ENCODE data around the gene RNF114.
"Not testable (repeated sequence)": the region's sequence is repeated elsewhere in the genome, so short reads cannot be mapped to it uniquely, and the experiment has no call there.

Gene RNF114

DNA sequence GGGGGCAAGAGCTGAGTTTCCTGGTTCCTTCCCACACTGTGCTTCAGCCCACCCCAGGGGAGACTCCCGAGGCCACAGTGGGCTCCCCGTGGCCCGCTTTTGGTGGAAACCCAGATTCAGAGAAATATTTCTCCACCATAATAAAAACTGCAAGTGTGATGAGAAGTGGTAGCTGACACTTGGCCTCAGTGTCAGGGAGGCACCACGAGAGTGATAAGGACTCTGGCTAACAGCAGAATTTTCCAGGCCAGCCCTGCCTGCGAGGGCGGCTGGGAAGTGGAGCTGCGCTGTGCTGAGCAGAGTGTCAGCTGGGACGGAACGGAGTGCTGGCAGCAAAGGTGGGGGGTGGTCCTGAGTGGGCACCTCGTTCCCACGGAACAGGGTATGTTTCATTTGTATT is 43.4 kb upstream of the RNF114 start:
- H3K4me3 ChIP-seq (ENCODE audit: low read depth, low read length) = no peak overlapping the region
- H3K36me3 ChIP-seq (replicated peaks) = no peaks in the 10 kb centered on the region
- no peak overlapping the region for H3K27ac ChIP-seq
- TF ChIP-seq, protein P1, sequence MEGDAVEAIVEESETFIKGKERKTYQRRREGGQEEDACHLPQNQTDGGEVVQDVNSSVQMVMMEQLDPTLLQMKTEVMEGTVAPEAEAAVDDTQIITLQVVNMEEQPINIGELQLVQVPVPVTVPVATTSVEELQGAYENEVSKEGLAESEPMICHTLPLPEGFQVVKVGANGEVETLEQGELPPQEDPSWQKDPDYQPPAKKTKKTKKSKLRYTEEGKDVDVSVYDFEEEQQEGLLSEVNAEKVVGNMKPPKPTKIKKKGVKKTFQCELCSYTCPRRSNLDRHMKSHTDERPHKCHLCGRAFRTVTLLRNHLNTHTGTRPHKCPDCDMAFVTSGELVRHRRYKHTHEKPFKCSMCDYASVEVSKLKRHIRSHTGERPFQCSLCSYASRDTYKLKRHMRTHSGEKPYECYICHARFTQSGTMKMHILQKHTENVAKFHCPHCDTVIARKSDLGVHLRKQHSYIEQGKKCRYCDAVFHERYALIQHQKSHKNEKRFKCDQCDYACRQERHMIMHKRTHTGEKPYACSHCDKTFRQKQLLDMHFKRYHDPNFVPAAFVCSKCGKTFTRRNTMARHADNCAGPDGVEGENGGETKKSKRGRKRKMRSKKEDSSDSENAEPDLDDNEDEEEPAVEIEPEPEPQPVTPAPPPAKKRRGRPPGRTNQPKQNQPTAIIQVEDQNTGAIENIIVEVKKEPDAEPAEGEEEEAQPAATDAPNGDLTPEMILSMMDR (IDR thresholded peaks at IDR 0.05; ENCODE audit: low read depth, low read length, missing control alignments) = no peak
- no peak for DNase-seq
- in situ Hi-C loops (cut with HindIII; ENCODE audit: low pct_ligation_motif_present, low sequenced_read_pairs) = no loop called here
- H3K27me3 ChIP-seq (replicated peaks) = no peaks in the 10 kb centered on the region

DNA sequence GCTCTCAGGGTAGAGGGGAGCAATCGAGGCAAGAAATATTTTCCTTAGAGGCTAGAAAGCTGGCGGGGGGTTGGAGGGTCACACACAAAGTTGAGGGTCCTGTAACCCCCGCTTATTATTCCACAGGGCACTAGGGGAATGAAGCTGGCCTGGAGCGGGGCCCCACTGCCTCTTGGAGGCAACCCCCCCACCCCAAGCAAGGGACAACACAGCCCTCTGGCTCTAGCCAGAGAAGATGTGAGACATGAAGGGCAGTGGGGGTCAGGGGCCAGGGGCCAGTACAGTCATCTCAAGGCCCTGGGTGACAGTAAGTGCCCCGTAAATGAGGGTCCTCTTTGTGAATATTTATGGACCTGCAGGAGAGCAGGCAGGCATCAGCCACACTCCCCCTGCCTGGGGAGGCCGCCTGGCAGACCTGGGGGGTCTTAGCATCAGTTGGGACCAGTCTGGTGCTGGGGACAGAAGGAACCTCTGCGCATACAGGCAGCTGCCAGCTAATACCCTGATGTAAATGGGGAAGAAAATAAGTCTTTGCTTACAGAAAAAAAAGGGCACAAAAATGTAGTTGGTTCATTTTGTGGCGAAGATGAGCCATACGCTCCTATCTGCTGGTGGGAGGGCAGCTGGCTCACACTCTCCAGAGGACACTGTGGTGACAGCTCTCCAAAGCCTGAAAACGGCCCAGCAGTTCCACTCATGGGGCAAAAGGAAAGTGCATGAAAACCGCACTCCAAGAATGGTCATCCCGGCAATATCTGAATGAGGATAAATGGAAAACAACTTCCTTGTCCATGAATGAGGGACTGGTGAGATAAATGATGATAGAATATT is 42.7 kb upstream of the RNF114 start:
- no peak overlapping the region for H3K4me3 ChIP-seq (ENCODE audit: low read depth, low read length)
- TF ChIP-seq, protein P1 (IDR thresholded peaks at IDR 0.05; ENCODE audit: low read depth, low read length, missing control alignments) = no peak
- no peak overlapping the region for H3K27ac ChIP-seq
- no peak for DNase-seq
- in situ Hi-C loops (cut with HindIII; ENCODE audit: low pct_ligation_motif_present, low sequenced_read_pairs) = no loop called here
- no peaks in the 10 kb centered on the region for H3K27me3 ChIP-seq (replicated peaks)
- H3K36me3 ChIP-seq (replicated peaks) = no peaks in the 10 kb centered on the region

DNA sequence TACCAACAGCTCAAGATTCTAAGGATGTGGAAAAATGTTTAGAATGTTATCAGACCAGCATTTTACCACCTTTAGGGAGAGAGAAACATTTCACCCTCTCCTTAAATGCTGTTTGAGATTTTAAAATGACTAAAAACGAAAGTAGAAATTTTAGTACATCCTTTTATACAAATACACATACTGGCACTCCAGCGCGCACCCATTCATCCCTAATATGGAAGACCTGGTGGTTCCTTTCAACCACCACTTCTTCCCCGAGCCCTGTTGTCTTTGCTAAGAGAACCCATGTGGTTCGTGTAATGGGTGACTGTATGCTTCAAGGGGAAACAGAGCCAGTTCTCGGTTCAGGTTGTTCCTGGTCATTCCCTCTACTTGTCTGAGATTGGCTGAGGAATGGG is 42.1 kb upstream of the RNF114 start:
- in situ Hi-C loops (cut with HindIII; ENCODE audit: low pct_ligation_motif_present, low sequenced_read_pairs) = no loop called here
- Histone ChIP-seq H3K4me3 (ENCODE audit: low read depth, low read length) (no peak overlapping the region), H3K36me3 (replicated peaks) (no peaks in the 10 kb centered on the region), H3K27me3 (replicated peaks) (no peaks in the 10 kb centered on the region), H3K27ac (no peak overlapping the region)
- TF ChIP-seq, protein P1 (IDR thresholded peaks at IDR 0.05; ENCODE audit: low read depth, low read length, missing control alignments) = no peak
- DNase-seq = no peak

DNA sequence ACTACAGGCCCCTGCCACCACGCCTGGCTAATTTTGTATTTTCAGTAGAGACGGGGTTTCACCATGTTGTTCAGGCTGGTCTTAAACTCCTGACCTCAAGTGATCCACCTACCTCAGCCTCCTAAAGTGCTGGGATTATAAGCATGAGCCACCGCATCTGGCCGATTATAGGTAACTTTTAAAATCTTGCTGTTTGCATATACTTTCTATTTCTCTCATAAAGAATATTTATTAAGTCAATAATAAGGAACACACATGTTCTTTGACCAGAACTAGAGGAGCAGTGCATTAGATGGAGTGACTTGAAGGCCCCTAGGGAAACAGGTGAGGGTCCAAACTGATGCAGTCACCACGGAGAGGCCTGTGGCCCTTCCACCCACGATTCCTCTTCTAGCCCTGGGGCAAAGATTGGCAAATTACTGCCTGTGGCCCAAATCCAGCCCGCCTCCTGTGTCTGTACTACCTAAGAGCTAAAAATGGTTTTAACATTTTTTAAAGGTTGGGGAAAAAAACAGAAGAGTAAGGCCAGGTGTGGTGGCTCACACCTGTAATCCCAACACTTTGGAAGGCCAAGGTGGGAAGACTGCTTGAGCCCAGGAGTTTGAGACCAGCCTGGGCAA is 40.6 kb upstream of the RNF114 start:
- H3K4me3 ChIP-seq (ENCODE audit: low read depth, low read length); H3K27me3 ChIP-seq (replicated peaks); H3K27ac ChIP-seq; H3K36me3 ChIP-seq (replicated peaks); in situ Hi-C loops (cut with HindIII; ENCODE audit: low pct_ligation_motif_present, low sequenced_read_pairs); DNase-seq: not testable (repeated sequence)

DNA sequence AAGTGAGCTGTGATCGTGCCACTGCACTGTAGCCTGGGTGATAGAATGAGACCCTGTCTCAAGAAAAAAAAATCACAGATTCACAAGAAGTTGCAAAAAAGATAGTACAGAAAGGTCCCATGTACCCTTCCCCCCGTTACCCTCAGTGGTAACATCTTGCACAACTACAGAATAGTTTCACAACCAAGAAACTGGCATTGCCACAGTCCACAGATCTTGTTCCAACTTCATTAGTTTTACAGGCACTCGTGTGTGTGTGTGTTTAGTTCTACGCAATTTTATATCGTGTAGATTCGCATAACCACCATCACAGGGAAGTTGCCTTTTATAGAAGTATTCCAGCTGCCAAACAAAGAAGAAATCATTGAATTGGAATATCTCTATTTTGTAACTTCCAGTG is 40.0 kb upstream of the RNF114 start:
- no peak for DNase-seq
- in situ Hi-C loops (cut with HindIII; ENCODE audit: low pct_ligation_motif_present, low sequenced_read_pairs) = no loop called here

More for the DNA sequence above, 40.0 kb upstream of the RNF114 start:
- TF ChIP-seq, protein P1 (IDR thresholded peaks at IDR 0.05; ENCODE audit: low read depth, low read length, missing control alignments) = no peak
- no peak overlapping the region for H3K4me3 ChIP-seq (ENCODE audit: low read depth, low read length)
- no peaks in the 10 kb centered on the region for H3K36me3 ChIP-seq (replicated peaks)
- no peak overlapping the region for H3K27ac ChIP-seq
- H3K27me3 ChIP-seq (replicated peaks) = no peaks in the 10 kb centered on the region
